Bronchial epithelial cell (primary cell): ENCODE results near the gene ENPP1. TPM values are rescaled to one million over a fixed set of nuclear protein-coding genes. Genes with fewer than 3 reads are reported as not detected.

ENCODE experiments used
- DNase-seq: peaks from one replicate; pipeline ENCODE4 v3.0.0-alpha.2; 2010; ENCODE audit warnings: low read depth
- FAIRE-seq: peaks from 2 replicates; lab custom pipeline; 2011; peaks lifted over from hg19 to GRCh38; lab: Jason Lieb, UNC
- H3K27me3 ChIP-seq: 2 replicates; pipeline ENCODE4 v1.5.1; 2011; ENCODE audit warnings: low read length; ENCODE audit not compliant: control insufficient read depth, insufficient read depth
- H3K36me3 ChIP-seq: 2 replicates; pipeline ENCODE4 v1.5.1; 2011; ENCODE audit warnings: low read length; ENCODE audit not compliant: control insufficient read depth, insufficient read depth
- H3K4me3 ChIP-seq: 2 replicates; pipeline ENCODE4 v1.5.1; 2011; ENCODE audit warnings: mild to moderate bottlenecking, low read depth, low read length, control low read depth
- total RNA-seq: library from RNA; depleted of rRNA; stranded (reverse); fragments of >200 nt; gene quantifications from 2 replicates; pipeline ENCODE4 v1.2.1, GENCODE V29; 2014
- TF ChIP-seq, protein P1 (sequence below): IDR thresholded peaks from 2 replicates; pipeline ENCODE4 v1.5.1; 2011; ENCODE audit warnings: mild to moderate bottlenecking, moderate library complexity, low read length, control low read depth, inconsistent platforms; ENCODE audit not compliant: insufficient read depth, severe bottlenecking

ENPP1 gene
- total RNA-seq, 1 donor from 2014 or later: under 0.01 TPM

- TF ChIP-seq, protein P1, sequence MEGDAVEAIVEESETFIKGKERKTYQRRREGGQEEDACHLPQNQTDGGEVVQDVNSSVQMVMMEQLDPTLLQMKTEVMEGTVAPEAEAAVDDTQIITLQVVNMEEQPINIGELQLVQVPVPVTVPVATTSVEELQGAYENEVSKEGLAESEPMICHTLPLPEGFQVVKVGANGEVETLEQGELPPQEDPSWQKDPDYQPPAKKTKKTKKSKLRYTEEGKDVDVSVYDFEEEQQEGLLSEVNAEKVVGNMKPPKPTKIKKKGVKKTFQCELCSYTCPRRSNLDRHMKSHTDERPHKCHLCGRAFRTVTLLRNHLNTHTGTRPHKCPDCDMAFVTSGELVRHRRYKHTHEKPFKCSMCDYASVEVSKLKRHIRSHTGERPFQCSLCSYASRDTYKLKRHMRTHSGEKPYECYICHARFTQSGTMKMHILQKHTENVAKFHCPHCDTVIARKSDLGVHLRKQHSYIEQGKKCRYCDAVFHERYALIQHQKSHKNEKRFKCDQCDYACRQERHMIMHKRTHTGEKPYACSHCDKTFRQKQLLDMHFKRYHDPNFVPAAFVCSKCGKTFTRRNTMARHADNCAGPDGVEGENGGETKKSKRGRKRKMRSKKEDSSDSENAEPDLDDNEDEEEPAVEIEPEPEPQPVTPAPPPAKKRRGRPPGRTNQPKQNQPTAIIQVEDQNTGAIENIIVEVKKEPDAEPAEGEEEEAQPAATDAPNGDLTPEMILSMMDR: no peak
- no peak for FAIRE-seq
- H3K36me3 ChIP-seq: no peaks in the 10 kb centered on the region
These were observed 38.3 kb upstream of the ENPP1 start for GRCh38 chr6:131769385-131770141.

GRCh38 chr6:131770776-131771175 is 37.0 kb upstream of the ENPP1 start:
- H3K27me3 ChIP-seq: no peaks in the 10 kb centered on the region
- TF ChIP-seq, protein P1: no peak
- H3K4me3 ChIP-seq: no peak overlapping the region
- DNase-seq: no peak
- no peak for FAIRE-seq
- no peaks in the 10 kb centered on the region for H3K36me3 ChIP-seq

More at GRCh38 chr6:131769385-131770141, 38.3 kb upstream of the ENPP1 start:
- Histone ChIP-seq H3K27me3 (no peaks in the 10 kb centered on the region), H3K4me3 (no peak overlapping the region)
- DNase-seq: no peak

- TF ChIP-seq, protein P1: no peak
- H3K27me3 ChIP-seq: no peaks in the 10 kb centered on the region
- DNase-seq: no peak
- H3K36me3 ChIP-seq: no peaks in the 10 kb centered on the region
- FAIRE-seq: no peak
- H3K4me3 ChIP-seq: no peak overlapping the region
These were observed 34.4 kb upstream of the ENPP1 start for GRCh38 chr6:131773284-131773950.

GRCh38 chr6:131775886-131776285 is 31.9 kb upstream of the ENPP1 start:
- Histone ChIP-seq H3K4me3 (no peak overlapping the region), H3K36me3 (no peaks in the 10 kb centered on the region), H3K27me3 (no peaks in the 10 kb centered on the region)
- TF ChIP-seq, protein P1: no peak
- DNase-seq (no peak), FAIRE-seq (no peak)

- Histone ChIP-seq H3K4me3 (no peak overlapping the region), H3K36me3 (no peaks in the 10 kb centered on the region), H3K27me3 (no peaks in the 10 kb centered on the region)
- no peak for FAIRE-seq
- DNase-seq: no peak
- TF ChIP-seq, protein P1: no peak
These were observed 30.8 kb upstream of the ENPP1 start for GRCh38 chr6:131776985-131777384.
